NCI-H1048 (cell line): Measurements from ENCODE around the gene CAPN9.
"Not testable (repeated sequence)": the region's sequence is repeated elsewhere in the genome, so short reads cannot be mapped to it uniquely, and the experiment has no call there.

ENCODE experiments used
- DNase-seq: peaks from one replicate; lab custom pipeline; 2025; lab: John Stamatoyannopoulos, UW

CAPN9 gene

GRCh38 chr1:230747127-230747730 is at the start of gene CAPN9:
TSS of gene CAPN9 (plus strand) at chr1:230747388. CDS start at chr1:230747497, 109 bp downstream.
- DNase-seq: no peak

- no peak for DNase-seq
Measured at GRCh38 chr1:230698130-230698529, 49.1 kb upstream of the CAPN9 start.

- not testable (repeated sequence) for DNase-seq
Measured at GRCh38 chr1:230698964-230699363, 48.2 kb upstream of the CAPN9 start.

GRCh38 chr1:230699716-230700115 is 47.5 kb upstream of the CAPN9 start:
- no peak for DNase-seq

GRCh38 chr1:230700132-230700531 is 47.1 kb upstream of the CAPN9 start:
- DNase-seq: no peak

GRCh38 chr1:230701434-230701833 is 45.8 kb upstream of the CAPN9 start:
- DNase-seq: no peak

- DNase-seq: no peak
Measured at GRCh38 chr1:230701895-230702768, 45.1 kb upstream of the CAPN9 start.

GRCh38 chr1:230702934-230703678 is 44.1 kb upstream of the CAPN9 start:
- no peak for DNase-seq

- no peak for DNase-seq
Measured at GRCh38 chr1:230703679-230704385, 43.4 kb upstream of the CAPN9 start.

GRCh38 chr1:230704830-230705229 is 42.4 kb upstream of the CAPN9 start:
- DNase-seq: no peak

- no peak for DNase-seq
Measured at GRCh38 chr1:230705289-230706019, 41.7 kb upstream of the CAPN9 start.

GRCh38 chr1:230706020-230706699 is 41.0 kb upstream of the CAPN9 start:
- no peak for DNase-seq

- no peak for DNase-seq
Measured at GRCh38 chr1:230706887-230707731, 40.1 kb upstream of the CAPN9 start.

GRCh38 chr1:230707732-230708630 is 39.2 kb upstream of the CAPN9 start:
- DNase-seq: no peak

- no peak for DNase-seq
Measured at GRCh38 chr1:230708631-230709580, 38.3 kb upstream of the CAPN9 start.

GRCh38 chr1:230709619-230710542 is 37.3 kb upstream of the CAPN9 start:
- no peak for DNase-seq

GRCh38 chr1:230710543-230710904 is 36.7 kb upstream of the CAPN9 start:
- no peak for DNase-seq
